Brain microvascular endothelial cell (primary cell): ENCODE measurements around the gene SOX18.

Source experiments
- DNase-seq: peaks from one replicate; pipeline ENCODE4 v3.0.0-alpha.2; 2020
- H3K27ac ChIP-seq: fragments of 250-450 bp; sonication (Bioruptor Pico); 2 replicates; pipeline ENCODE4 v1.5.1; 2020; ENCODE audit warnings: mild to moderate bottlenecking, moderate library complexity
- H3K27me3 ChIP-seq: fragments of 250-450 bp; sonication (Bioruptor Pico); replicated peaks from 2 replicates; pipeline ENCODE4 v1.5.1; 2020; ENCODE audit warnings: mild to moderate bottlenecking
- H3K36me3 ChIP-seq: fragments of 250-450 bp; sonication (Bioruptor Pico); replicated peaks from 2 replicates; pipeline ENCODE4 v1.5.1; 2020; ENCODE audit warnings: mild to moderate bottlenecking
- H3K4me3 ChIP-seq: 2 replicates; pipeline ENCODE4 v1.5.1; 2011; ENCODE audit warnings: low read depth, mild to moderate bottlenecking, control low read depth, low read length, moderate library complexity
- CTCF ChIP-seq: IDR thresholded peaks from 2 replicates; pipeline ENCODE4 v1.5.1; 2011; ENCODE audit warnings: low read depth, mild to moderate bottlenecking, moderate library complexity, low read length, control low read depth, inconsistent platforms; ENCODE audit errors: missing control alignments
- in situ Hi-C: cut with HindIII; loops from 2 replicates; pipeline ENCODE4 v1.10.0; 2017; ENCODE audit warnings: low sequenced_read_pairs, low pct_ligation_motif_present

The SOX18 gene

GRCh38 chr20:64074184-64074789, 24.8 kb upstream of the SOX18 start:
- no peaks in the 10 kb centered on the region for H3K36me3 ChIP-seq
- no peak for DNase-seq
- no peaks in the 10 kb centered on the region for H3K27me3 ChIP-seq
- in situ Hi-C loops, result no loop called here
- no peak overlapping the region for H3K4me3 ChIP-seq
- no peak for TF ChIP-seq CTCF
- no peak overlapping the region for H3K27ac ChIP-seq

GRCh38 chr20:64073476-64074183, 24.2 kb upstream of the SOX18 start:
- Histone ChIP-seq H3K4me3 (no peak overlapping the region), H3K27ac (no peak overlapping the region), H3K36me3 (no peaks in the 10 kb centered on the region), H3K27me3 (no peaks in the 10 kb centered on the region)
- DNase-seq, result no peak
- TF ChIP-seq CTCF, result no peak
- in situ Hi-C loops, result no loop called here

GRCh38 chr20:64072498-64073063, 23.1 kb upstream of the SOX18 start:
- Histone ChIP-seq H3K4me3 (no peak overlapping the region), H3K27me3 (no peaks in the 10 kb centered on the region), H3K27ac (no peak overlapping the region), H3K36me3 (no peaks in the 10 kb centered on the region)
- TF ChIP-seq CTCF, result no peak
- no peak for DNase-seq
- in situ Hi-C loops, result no loop called here

GRCh38 chr20:64071341-64072332, 22.2 kb upstream of the SOX18 start:
- Histone ChIP-seq H3K27me3 (no peaks in the 10 kb centered on the region), H3K4me3 (no peak overlapping the region), H3K36me3 (no peaks in the 10 kb centered on the region), H3K27ac (no peak overlapping the region)
- no peak for DNase-seq
- in situ Hi-C loops, result no loop called here
- no peak for TF ChIP-seq CTCF

GRCh38 chr20:64070244-64070993, 21.0 kb upstream of the SOX18 start:
- TF ChIP-seq CTCF, result no peak
- in situ Hi-C loops, result no loop called here
- Histone ChIP-seq H3K4me3 (no peak overlapping the region), H3K36me3 (no peaks in the 10 kb centered on the region), H3K27ac (no peak overlapping the region), H3K27me3 (no peaks in the 10 kb centered on the region)
- no peak for DNase-seq
